GM19351 (cell line): ENCODE measurements around the gene KDM6A.
"Not testable (repeated sequence)": the region's sequence is repeated elsewhere in the genome, so short reads cannot be mapped to it uniquely, and the experiment has no call there.

Experiments
- ATAC-seq: cut with Tn5 transposase; IDR thresholded peaks from one replicate; pipeline ENCODE4 v1.9.1; 2021; ENCODE audit warnings: mild to moderate bottlenecking, moderate library complexity; ENCODE audit not compliant: unreplicated experiment

The KDM6A gene

GRCh38 chrX:44915361-44915868, 42.4 kb downstream of the KDM6A start:
- ATAC-seq, result peak; percentile 43

- no peak for ATAC-seq
These were observed 45.7 kb downstream of the KDM6A start for GRCh38 chrX:44918722-44919121.

GRCh38 chrX:44922980-44923379, 50.0 kb downstream of the KDM6A start:
- ATAC-seq, result no peak

GRCh38 chrX:44927398-44927797, 54.4 kb downstream of the KDM6A start:
- no peak for ATAC-seq

GRCh38 chrX:44931441-44931973, 58.5 kb downstream of the KDM6A start:
- ATAC-seq, result no peak

GRCh38 chrX:44935172-44935571, 62.2 kb downstream of the KDM6A start:
- ATAC-seq, result no peak

GRCh38 chrX:44935640-44936039, 62.7 kb downstream of the KDM6A start:
- no peak for ATAC-seq

GRCh38 chrX:44937606-44938005, 64.6 kb downstream of the KDM6A start:
- ATAC-seq, result no peak

- ATAC-seq, result no peak
These were observed 65.1 kb downstream of the KDM6A start for GRCh38 chrX:44938111-44938510.

- not testable (repeated sequence) for ATAC-seq
These were observed 67.6 kb downstream of the KDM6A start for GRCh38 chrX:44940541-44940940.

GRCh38 chrX:44943007-44943406, 70.0 kb downstream of the KDM6A start:
- no peak for ATAC-seq

GRCh38 chrX:44944894-44945293, 71.9 kb downstream of the KDM6A start:
- no peak for ATAC-seq

GRCh38 chrX:44945736-44946135, 72.7 kb downstream of the KDM6A start:
- ATAC-seq, result no peak

GRCh38 chrX:44946771-44947170, 73.8 kb downstream of the KDM6A start:
- ATAC-seq, result no peak

- ATAC-seq, result no peak
These were observed 75.0 kb downstream of the KDM6A start for GRCh38 chrX:44947995-44948394.

GRCh38 chrX:44948406-44948805, 75.4 kb downstream of the KDM6A start:
- ATAC-seq, result no peak

- ATAC-seq, result no peak
These were observed 76.1 kb downstream of the KDM6A start for GRCh38 chrX:44949125-44949524.

- ATAC-seq, result not testable (repeated sequence)
These were observed 77.7 kb downstream of the KDM6A start for GRCh38 chrX:44950471-44951366.

- ATAC-seq, result no peak
These were observed 78.6 kb downstream of the KDM6A start for GRCh38 chrX:44951572-44952067.

- ATAC-seq, result no peak
These were observed 79.5 kb downstream of the KDM6A start for GRCh38 chrX:44952329-44953027.

- no peak for ATAC-seq
These were observed 80.9 kb downstream of the KDM6A start for GRCh38 chrX:44953734-44954502.
